Mesenteric fat pad (tissue), 1 donor: ENCODE measurements around the gene TEKT5. TPM values are rescaled to one million over a fixed set of nuclear protein-coding genes. Genes with fewer than 3 reads are reported as not detected.

Experiments
- DNase-seq: peaks from one replicate; pipeline ENCODE4 v3.0.0-alpha.2; 2020; ENCODE audit warnings: low spot score
- total RNA-seq: library from RNA; stranded (reverse); fragmentation: NEBNext Ultra II Directional; extraction: Animal tissue kit (Norgen Biotek cat#: 25700); gene quantifications from one replicate; pipeline ENCODE4 v1.2.1, GENCODE V29; 2021
- donor health status: DM: yes; HTN: yes; CAD: no.

TEKT5 gene
- total RNA-seq, 1 donor from 2014 or later = not detected

DNA sequence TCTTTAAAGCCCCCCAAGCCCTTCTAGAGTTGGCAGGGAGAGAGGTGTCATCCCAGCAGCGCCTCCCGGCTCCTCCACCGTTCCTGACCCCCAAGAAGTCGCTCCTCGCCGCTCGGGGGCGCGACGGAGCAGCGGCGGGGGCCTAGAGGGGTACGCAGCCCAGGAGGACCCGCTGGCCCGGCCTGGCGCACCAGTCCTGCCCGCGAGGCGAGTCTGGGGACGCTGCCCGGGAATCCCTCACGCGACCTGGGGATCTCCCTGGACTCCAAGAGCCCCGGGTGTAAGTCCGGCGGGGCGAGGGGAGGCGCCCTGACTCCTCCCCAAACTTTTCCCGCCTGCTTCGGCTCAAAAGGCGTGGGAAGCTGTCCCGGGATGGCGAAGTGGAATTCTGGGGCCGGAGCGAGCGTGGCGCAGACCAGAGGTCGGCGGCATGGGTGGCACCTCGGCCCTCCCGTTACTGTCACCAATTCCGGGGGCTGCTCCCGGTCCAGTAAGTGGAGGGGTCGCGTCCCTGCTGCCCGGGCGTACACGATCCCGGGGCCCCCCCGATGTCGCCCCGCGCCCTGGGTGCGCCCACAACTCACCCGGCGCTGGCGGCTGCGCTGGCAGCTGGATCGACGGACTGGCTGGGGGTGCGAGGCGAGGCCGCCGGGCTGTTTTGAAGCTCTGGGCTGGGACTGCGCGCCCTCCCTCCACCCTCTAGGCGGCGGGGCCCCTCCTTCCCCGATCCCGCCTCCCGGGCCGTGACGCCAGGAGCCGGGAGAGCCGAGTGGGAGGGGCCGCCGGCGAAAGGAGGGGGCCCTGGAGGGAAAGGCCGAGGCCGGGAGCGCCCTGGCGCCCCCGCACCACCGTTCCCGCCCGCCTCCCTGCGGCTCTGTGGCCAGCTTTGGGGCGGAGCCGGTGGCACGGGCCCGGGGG, 114.5 kb downstream of the TEKT5 start, which contains the start of gene EMP2:
Gene EMP2, minus strand, starts transcription at position 634 of the 918 bp plus-strand sequence. CDS start 32,981 bp downstream, outside the sequence.
- DNase-seq = peak; percentile 92

DNA sequence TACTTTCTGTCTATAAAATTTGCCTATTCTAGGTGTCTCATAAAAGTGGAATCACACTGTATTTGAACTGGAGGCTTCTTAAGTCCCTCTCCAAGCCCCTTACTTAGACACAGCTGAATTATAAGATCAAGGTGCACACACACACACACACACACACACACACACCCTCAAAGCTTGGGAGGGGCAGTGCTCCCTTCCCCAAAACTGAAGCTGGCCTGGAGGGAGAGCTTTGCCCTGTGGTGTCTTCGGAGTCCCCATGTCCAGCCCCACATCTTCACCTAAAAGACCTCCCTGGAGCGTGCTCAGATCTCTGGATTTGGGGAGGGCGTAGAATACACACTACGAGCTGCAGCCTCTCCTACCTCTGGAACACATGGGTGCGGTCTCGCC, 115.2 kb downstream of the TEKT5 start:
- DNase-seq = no peak

DNA sequence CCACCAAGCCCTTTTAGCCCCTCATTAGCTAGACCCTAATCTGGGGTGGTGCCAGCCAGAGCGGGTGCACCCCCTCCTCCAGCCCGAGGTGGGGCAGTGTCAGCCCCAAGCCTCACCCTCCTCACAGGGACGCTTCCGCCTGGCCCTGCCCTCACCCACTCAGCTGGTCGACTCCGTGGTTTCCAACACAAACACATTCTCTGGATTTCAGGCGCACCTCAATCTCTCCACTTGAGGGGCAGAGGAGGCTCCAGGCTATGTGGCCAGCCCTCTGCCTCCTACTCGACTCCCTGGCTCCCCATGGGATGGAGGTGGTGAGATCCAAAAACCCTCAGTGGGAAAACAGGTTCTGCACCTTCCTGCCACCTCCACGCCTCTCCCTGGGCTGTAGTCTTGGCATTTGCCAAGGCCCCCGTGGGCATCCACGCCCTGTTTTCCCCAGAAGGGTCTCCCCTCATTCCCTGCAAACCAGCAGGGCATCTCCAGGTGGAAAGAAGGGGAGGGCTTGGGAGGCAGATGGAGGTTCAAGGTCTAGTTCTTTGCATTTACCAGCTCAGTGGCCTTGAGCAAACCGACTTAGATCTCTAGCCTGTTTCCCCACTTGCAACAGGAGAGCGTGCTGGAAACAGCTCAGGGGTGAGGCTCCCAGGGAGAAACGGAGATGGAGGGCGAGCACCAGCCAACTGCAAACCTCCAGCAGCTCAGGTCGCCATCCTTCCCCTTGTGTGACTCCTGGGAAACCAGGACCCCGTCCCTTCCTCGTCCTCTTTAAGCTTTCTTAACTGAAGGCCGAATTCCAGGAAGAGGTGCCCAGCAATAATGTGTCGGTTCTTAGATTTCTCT, 116.0 kb downstream of the TEKT5 start:
- no peak for DNase-seq

Other genes with a start within 250 kb of the TEKT5 start
- 68.1 TPM for gene EMP2, start 114.3 kb downstream of the TEKT5 start, total RNA-seq
- 32.9 TPM for gene NUBP1, start 48.9 kb upstream of the TEKT5 start, total RNA-seq
- 0.45 TPM for gene TVP23A, start 123.9 kb upstream of the TEKT5 start, total RNA-seq
- gene CIITA, start 182.3 kb upstream of the TEKT5 start, total RNA-seq = 10.0 TPM
- 41.6 TPM for gene DEXI, start 247.5 kb upstream of the TEKT5 start, total RNA-seq
- 27.5 TPM for gene CLEC16A, start 249.6 kb upstream of the TEKT5 start, total RNA-seq